ENCODE measurements around the gene VSIG4.
"Not testable (repeated sequence)": the region's sequence is repeated elsewhere in the genome, so short reads cannot be mapped to it uniquely, and the experiment has no call there.

VSIG4 gene

GRCh38 chrX:66039944-66040343 is at the start of gene VSIG4:
VSIG4 (minus strand) TSS chrX:66040080; CDS start chrX:66039998, 82 bp downstream.
- no peak for DNase-seq

- DNase-seq: no peak
Measured at GRCh38 chrX:66076801-66077200, 36.9 kb upstream of the VSIG4 start.

GRCh38 chrX:66074920-66075879 is 35.3 kb upstream of the VSIG4 start:
- DNase-seq: peak; percentile 7

GRCh38 chrX:66071126-66071525 is 31.2 kb upstream of the VSIG4 start:
- DNase-seq: no peak

- DNase-seq: no peak
Measured at GRCh38 chrX:66064261-66064660, 24.4 kb upstream of the VSIG4 start.

GRCh38 chrX:66057019-66057418 is 17.1 kb upstream of the VSIG4 start:
- not testable (repeated sequence) for DNase-seq

GRCh38 chrX:66054978-66055377 is 15.1 kb upstream of the VSIG4 start:
- DNase-seq: no peak

GRCh38 chrX:66053414-66053813 is 13.5 kb upstream of the VSIG4 start:
- DNase-seq: no peak

GRCh38 chrX:66051980-66052379 is 12.1 kb upstream of the VSIG4 start:
- no peak for DNase-seq

GRCh38 chrX:66050140-66050569 is 10.3 kb upstream of the VSIG4 start:
- no peak for DNase-seq

- no peak for DNase-seq
Measured at GRCh38 chrX:66049056-66049455, 9.2 kb upstream of the VSIG4 start.

- DNase-seq: no peak
Measured at GRCh38 chrX:66046612-66047235, 6.8 kb upstream of the VSIG4 start.

GRCh38 chrX:66045894-66046293 is 6.0 kb upstream of the VSIG4 start:
- DNase-seq: no peak

GRCh38 chrX:66043584-66043983 is 3.7 kb upstream of the VSIG4 start:
- no peak for DNase-seq

- DNase-seq: no peak
Measured at GRCh38 chrX:66042307-66043077, 2.6 kb upstream of the VSIG4 start.

GRCh38 chrX:66038115-66038514 is 1.8 kb downstream of the VSIG4 start:
- no peak for DNase-seq

GRCh38 chrX:66036231-66036630 is 3.6 kb downstream of the VSIG4 start:
- DNase-seq: no peak

GRCh38 chrX:66035667-66036066 is 4.2 kb downstream of the VSIG4 start:
- DNase-seq: no peak

GRCh38 chrX:66030505-66031317 is 9.2 kb downstream of the VSIG4 start:
- no peak for DNase-seq

- no peak for DNase-seq
Measured at GRCh38 chrX:66028936-66029335, 10.9 kb downstream of the VSIG4 start.

GRCh38 chrX:66024570-66024969 is 15.3 kb downstream of the VSIG4 start:
- no peak for DNase-seq

- no peak for DNase-seq
Measured at GRCh38 chrX:66024092-66024467, 15.8 kb downstream of the VSIG4 start.

Measured in activated CD4-positive, alpha-beta T cell treated with anti-CD3 and anti-CD28 coated beads for 1 hour (primary cell).